Activated T-helper 9 cell treated with anti-CD3 and anti-CD28 coated beads, Interleukin-2, amount 50 U/mL, for 16 hours (primary cell): ENCODE data around the gene ANKRD24.
"Not testable (repeated sequence)": the region's sequence is repeated elsewhere in the genome, so short reads cannot be mapped to it uniquely, and the experiment has no call there.

Experiments used
- DNase-seq: peaks from one replicate; pipeline ENCODE4 v3.0.0-alpha.2; 2020; ENCODE audit warnings: low read depth

Gene ANKRD24

DNA sequence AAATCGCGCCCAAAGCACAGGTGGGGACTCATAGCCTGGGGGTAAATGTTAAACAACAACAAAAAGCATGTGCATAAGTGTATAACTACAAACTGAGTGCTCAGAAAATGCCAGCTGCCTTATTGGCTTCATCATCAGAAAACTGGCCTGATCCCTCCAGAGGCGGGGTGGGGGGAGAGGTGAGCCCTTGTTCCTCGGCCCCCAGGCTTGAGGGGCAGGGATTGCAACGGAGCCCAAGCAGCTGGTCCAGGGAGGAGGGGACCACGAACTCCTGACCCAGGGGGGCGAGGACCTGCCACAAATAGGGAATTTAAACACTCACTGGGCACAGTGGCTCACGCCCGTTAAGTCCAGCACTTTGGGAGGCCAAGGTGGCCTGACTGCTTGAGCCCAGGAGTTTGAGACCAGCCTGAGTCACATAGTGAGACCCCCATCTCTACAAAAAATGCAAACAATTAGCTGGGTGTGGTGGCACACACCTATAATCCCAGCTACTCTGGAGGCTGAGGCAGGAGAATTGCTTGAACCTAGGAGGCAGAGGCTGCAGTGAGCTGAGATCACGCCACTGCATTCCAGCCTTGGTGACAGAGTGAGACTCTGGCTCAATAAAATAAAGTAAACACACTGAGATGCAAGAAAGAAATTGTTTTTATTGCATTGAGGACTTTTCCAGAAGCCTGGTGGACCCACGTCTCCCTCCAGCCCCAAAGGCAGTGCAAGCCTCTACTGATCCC, 8.8 kb upstream of the ANKRD24 start:
- no peak for DNase-seq

DNA sequence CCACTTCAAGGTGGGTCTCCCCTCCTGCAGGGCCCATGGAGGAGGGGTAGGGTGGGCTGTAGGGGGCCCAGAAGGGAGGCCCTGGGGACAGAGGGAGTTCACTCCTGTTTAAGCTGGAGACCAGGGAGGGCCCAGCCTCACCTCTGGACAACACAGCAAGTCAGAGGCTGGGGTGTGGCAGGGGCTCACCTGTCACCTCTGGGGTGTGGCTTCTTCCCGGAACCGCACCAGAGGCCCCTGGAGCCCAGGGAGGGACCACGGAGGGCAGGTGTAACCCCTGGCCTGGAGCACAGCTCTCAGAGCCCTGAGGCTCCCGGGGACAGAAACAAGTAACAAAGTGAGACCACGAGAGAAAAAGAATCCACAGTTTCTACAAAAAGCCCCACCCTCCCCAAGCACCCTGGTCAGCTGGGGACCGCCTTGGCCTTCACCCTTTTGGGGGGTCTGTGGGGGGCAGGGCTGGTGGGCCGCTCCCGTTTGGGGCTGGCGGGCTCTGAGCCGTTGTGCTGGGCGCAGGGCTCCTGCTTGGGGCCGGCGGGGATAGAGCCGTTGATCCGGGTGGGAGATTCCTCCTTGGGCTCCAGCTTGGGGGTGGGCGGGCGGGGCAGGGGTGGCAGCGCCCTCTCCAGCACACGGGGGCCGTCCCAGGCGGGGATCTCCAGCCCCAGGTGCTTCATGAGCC, 8.1 kb upstream of the ANKRD24 start:
- no peak for DNase-seq

DNA sequence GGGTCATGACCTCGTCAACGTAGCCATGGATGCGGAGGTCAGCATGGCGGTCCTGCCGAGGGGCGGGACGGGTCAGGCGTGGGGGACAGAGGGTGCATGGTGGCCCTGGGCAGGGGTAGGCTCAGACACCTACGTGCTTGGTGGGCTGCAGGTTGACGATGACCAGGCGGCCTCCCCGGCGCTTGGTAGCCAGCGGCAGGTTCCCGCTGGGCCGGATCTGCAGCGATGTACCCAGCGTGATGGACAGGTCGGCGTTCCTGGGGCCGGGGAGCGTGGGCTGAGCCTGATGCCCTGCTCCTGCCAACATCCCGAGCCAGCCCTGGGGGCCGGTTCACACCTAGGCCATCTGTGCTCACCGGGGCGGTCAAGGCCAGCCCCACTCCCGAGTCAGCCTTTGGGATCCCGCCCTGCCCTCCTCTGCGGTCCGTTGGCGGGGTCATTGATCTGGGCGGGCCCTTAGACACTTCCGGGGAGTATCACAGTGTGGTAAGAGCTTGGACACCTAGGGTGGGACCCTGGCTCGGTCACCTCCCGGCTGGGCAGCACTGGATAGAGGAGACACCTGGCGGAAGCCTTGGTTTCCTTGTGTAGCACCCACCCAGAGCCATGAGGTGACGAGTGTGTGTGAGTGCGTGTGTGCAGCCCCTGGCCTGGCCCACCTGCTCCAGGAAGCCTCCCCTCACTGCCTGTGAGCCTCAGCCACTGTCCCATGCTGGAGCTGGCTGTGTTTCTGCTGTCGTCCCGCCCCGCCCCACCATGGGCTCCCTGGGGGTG, 7.4 kb upstream of the ANKRD24 start:
- DNase-seq, result no peak

DNA sequence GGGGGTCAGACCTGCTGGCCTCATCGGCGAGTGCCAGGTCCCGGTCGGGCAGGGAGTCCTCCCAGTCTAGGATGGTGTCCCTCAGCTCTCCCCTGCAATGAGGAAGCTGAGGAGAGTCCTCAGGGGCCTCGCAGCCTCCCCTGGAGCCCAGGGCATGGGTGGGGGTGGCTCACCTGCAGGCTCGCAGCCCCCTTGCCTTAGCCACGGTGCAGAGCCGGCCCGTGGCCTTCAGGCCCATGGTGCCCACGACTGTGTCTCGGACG, 6.9 kb upstream of the ANKRD24 start:
- DNase-seq, result no peak

DNA sequence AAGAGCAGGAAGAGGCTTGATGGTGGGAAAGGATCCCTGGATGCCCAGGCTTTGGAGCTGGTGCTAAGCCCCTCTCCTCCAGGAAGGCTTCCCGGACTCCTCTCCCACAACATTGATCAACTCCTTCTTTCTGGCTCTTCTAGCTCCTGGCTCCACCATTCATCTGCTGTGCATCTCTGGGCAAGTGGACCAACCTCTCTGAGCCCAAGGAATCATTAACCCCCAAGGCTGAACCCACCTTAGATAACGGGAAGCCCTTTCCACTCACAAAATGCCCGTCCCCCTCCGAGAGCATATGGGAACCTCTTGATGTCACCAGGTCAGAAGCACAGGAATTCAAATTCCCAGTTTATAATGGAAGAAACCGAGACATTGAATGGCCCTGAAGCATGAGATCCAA, 5.3 kb upstream of the ANKRD24 start:
- DNase-seq, result no peak

DNA sequence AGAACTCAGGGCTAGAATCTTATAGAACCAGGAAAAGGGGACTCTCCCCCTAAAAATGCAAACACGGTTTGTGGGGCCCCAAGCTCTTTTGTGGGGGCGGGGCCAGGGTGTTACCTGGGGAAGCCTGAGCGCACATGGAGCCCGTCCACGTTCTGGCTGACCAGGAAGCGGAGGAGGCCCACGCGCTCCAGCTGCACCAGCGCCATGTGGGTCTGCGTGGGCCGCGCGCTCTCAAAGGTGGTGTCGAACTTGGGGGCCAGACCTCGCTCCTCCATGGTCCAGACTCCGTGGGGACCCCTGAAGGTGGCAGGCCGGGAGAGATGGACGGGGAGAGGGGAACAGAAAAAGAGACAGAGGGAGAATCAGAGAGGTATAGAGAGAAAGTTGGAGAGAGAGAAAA, 3.5 kb upstream of the ANKRD24 start:
- no peak for DNase-seq

DNA sequence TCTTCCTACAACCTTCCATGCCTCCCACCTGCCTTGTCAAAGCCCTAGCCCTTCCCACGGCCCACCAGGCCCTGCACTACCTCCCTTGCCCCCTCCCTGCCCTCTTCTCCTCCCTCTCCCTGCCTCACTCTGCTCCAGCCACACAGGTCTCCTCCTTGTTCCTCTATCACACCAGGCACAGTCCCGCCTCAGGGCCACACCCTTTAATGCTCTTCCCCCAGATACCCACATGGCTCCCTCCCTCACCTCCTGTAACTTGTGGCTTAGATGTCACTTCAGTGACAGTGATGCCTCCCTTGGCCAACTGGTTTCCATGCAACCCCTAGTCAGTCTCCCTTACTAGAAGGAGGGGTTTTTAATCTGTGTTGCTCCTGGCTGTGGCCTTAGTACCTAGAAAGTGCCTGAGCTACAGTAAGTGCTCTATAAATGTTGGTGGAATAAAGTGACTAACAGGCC, 1.4 kb upstream of the ANKRD24 start:
- DNase-seq, result no peak

DNA sequence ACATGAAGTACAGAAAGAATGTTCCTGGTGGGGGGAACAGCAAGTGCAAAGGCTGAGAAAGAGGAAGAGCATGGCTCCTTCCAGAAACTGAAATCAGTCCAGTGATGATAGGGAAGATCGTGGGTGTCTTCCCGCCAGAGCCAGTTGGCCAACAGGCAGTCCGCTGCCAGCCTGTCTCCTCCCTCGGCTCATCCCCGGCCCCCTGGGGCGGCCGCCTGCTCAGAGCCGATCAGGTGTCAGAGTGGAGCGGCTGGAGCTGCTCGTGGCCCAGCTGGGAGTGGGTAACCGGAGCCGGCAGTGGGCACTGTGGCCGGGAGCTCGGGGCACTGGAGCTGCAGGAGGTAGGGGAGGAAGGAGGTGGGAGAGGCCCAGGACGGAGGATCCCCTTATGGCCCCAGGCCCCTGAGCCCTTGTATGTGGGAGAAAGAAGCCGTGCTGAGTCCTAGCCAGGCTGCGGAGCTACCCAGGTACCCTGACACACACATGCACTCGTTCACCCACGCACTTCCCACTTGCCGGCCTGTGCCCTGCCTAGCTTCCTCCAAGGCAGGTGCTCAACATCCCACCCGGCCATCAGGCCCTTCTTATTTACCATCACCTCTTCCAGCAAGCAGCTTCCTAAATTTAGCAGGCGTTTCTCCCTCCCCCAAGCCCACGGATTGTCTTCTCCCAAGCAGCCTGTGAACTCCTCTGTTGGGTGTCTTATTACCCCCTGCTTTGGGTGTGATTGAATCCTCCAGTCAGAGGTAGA, 1.7 kb downstream of the ANKRD24 start:
- no peak for DNase-seq

DNA sequence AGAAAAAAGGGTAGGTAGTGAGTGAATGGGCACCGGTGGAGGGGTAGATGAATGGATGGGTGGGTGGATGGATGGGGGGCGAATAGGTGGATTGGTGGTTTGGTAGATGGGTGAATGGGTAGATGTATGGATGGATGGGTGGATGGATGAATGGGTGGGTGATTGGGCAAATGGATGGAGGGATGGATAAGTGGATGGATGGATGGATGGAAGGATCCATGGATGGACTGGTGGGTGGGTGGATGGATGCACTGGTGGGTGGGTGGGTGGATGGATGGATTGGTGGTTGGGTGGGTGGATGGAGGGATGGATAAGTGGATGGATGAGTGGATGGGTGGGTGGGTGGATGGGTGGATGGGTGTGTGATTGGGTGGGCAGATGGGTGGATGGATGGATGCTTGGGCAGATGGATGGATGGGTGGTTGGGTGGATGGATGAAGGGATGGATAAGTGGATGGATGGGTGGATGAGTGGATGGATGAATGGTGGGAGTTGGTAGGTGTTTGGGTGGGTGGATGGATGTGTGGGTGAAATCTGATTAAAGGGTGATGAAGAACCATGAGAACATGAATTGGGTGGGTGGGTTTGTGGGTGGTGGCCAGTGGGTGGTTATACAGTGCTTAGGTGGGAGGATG, 2.3 kb downstream of the ANKRD24 start:
- DNase-seq, result no peak

DNA sequence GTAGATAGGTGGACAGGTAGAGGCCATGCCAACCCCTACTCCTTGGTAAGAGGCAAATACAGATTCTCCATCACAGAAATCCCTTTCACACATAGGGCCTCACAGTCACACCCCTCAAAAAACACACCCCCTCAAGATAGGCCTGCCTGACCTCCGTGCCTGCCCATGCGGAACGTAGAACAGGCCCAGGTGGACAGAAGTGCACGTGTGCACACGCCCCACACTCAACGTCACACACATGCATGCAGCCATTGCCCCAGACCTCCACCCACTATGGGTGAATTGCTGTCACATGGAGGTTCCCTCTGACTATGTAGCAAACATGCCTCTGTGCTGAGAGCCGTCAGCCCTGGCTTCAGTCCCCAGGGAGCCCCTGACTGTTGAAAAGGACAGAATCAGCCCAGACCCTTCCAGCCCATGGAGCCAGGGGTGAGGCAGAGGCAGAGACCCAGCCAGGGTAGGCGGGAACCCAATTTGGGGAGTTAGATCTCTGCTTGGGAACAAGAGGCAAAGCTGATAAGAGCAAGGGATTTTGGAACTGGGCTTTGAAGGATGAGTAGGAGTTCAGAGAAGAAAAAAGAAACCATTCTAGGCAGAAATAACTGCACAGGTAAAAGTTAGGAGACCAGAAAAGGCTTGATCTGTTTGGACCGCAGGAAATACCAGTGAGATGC, 3.1 kb downstream of the ANKRD24 start:
- DNase-seq, result no peak

DNA sequence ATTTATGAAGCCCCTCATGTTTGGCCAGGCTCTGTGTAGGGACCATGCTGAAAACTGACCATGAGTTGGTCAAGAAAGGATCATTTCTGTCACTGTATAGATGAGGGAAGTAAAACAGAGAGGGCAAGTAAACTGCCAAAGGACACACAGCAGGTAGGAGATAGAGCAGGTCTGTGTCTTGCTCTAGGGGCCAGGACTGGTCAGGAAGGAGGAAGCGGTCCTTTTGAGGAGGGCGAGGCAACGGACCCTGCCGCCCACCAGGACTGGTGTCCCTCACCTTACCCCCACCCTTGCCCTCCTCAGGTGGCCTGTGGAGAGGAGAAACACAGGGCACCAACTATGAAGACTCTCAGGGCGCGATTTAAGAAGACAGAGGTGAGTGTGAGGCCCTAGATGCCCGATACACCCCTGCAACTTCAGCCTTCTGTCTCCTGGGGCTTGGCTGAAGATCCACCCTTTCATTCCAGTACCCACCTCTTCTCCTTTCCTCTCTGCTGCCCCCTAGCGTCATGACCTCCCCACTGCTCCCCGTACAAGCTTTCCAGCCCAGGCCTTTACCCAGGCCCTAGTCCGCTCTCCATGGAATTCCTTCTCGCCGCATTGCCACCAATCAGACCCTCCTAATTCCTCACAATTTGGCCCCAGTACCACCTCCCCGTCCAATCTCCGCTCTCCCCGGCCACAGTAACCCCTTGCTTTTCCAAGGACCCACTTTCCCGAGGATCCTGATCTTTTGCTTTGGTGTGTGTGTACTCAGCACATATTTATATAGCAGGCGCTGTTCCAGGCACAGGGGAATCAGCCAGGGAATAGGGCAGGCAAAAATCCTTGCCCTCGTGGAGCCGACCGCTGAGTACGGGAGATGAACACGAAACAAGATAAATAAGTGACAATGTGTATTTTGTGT, 3.9 kb downstream of the ANKRD24 start:
- DNase-seq, result peak; percentile 62

DNA sequence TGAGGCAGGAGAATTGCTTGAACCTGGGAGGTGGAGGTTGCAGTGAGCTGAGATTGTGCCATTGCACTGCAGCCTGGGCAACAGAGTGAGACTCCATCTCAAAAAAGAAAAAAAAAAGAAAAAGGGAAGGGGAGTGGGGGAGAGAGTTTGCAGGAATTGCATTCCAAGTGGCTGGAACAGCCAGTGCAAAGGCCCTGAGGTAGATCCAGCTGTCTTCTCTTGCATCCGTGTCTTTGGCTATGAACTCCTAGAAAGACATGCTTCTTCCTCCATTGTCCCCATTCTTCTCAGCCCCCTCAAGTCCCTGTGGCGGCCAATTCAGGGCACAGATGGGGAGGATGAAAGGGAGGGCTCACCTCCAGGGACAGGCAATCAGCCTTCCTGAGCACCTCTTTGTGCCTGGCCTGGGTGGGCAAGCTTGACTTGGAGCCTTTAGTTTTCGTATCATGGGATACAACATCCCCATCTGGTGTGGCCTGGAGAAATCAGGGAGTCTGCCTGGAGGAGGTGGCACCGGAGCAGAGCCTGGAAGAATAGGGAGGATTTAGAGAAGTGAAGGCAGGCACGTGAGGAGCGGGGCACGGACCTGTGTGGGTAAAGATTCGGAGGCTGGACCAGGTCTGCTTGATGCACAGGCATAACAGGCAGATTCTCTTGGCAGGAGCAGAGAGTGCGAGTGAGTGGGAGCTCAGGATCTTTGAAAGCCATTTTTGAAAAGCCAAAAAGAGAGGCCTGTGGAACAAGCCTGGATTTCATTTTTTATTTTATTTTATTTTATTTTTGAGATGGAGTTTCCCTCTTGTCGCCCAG, 5.0 kb downstream of the ANKRD24 start:
- no peak for DNase-seq

DNA sequence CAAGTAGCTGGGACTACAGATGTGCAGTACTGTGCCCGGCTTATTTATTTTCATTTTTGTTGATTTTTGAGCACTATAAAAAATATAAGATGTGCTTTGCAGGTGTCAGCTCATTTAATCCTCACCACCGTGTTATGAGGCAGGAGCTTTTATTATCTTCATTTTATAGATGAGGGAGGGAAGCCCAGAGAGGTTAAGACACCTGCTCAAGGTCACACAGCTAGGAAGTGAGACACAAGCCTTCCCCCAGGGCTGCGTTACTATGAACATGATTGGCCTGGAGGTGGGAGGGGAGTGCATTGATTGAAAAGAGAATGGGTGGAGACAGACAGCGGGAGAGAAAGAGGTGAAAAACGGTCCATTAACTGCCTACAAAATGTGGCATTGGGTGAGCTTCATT, 7.2 kb downstream of the ANKRD24 start:
- no peak for DNase-seq

DNA sequence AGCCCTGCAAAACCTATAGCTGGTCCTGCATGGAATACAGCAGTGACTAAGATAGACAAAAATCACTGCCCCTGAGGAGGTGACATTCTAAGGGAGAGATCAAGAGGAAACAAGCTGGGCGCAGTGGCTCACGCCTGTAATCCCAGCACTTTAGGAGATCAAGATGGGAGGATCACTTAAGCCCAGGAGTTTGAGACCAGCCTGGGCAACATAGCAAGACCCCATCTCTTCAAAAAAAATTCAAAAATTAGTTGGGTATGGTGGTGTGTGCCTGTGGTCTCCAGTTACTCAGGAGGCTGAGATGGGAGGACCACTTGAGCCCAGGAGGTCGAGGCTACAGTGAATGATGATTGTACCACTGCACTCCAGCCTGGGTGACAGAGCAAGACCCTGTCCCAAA, 10.0 kb downstream of the ANKRD24 start:
- not testable (repeated sequence) for DNase-seq

DNA sequence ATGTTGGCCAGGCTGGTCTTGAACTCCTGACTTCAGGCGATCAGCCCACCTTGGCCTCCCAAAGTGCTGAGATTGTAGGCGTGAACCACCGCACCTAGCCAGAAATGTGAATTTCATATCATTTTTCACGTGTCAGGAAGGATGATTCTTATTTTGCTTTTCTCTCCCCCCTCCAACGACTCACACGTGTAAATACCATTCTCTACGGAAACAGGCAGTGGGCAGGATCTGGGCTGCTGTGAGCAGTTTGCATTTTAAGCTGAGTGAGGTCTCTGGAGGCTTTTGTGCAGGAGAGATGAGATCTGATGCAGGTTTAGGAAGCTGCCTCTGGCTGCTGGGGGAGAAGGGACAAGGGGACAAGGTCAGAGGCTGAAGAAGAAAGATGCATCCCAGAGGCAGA, 11.9 kb downstream of the ANKRD24 start:
- no peak for DNase-seq

DNA sequence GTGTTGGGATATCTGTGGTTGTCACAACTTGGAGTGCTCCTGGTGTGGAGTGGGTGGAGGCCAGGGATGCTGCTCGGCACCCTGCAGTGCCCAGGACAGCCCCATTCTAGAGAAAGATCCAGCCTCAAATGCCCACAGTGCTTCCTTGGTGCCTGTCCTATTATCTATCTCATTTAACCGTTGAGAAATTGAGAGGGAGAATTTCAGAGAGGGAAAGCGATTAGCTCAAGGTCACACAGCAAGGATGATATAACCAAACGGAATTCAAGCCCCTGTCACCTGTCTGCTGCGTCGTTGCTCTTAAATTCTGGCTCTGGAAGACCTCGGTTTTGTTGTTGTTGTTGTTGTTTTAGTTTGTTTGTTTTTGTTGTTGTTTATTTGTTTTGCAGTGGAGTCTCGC, 13.5 kb downstream of the ANKRD24 start:
- no peak for DNase-seq

DNA sequence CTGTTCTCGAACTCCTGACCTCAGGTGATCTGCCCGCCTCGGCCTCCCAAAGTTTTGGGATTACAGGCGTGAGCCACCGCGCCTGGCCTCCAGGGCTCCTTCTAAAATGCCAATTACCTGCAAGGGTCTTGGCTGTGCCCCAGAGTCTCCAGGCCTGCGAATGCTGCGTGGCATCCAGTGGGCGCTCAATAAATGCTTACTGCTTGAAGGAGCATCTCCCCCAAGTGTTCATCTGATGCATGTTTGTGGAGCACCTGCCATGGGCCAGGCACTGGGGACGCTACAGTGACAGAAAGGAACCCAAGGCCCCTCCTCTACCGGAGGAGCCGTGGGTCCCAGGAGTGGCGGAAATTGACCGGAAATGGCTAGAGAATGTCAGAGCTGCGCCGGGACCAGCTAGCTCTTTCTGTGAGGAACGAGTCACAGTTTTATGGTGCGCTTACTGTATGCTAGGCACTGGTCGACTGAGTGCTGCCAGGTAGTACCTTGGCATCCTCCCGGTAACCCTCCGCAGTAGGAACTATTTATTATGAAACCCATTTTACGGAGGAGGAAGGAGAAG, 14.2 kb downstream of the ANKRD24 start:
- DNase-seq, result no peak

DNA sequence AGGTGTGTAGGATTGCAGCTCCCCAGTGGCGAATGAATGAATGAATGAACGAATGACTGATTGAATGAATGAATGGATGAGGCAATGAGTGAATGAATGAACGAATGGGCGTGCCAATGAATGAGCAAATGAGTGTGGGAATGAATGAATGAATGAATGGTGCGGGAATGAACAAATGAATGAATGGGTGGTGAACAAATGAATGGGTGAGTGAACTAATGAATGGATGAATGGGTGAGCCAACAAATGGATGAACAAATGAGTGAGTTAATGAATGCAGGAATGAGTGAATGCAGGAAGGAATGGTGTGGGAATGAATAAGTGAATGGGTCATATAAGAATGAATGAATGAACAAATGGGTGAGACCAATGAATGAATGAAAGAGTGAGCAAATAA, 14.7 kb downstream of the ANKRD24 start:
- DNase-seq, result no peak
